HG02885 (cell line): ENCODE results near the gene MYO7A.

Experiments used
- ATAC-seq: cut with Tn5 transposase; IDR thresholded peaks from one replicate; pipeline ENCODE4 v1.9.1; 2021; ENCODE audit warnings: mild to moderate bottlenecking; ENCODE audit not compliant: unreplicated experiment, poor library complexity

Gene MYO7A

GRCh38 chr11:77195071-77195755 lies 67.2 kb downstream of the MYO7A start:
- no peak for ATAC-seq

GRCh38 chr11:77196961-77197360 lies 68.9 kb downstream of the MYO7A start:
- ATAC-seq = no peak

GRCh38 chr11:77197626-77198320 lies 69.7 kb downstream of the MYO7A start:
- ATAC-seq = no peak

GRCh38 chr11:77198440-77198849 lies 70.4 kb downstream of the MYO7A start:
- no peak for ATAC-seq

GRCh38 chr11:77199137-77199745 lies 71.2 kb downstream of the MYO7A start:
- no peak for ATAC-seq

- no peak for ATAC-seq
Observed at GRCh38 chr11:77200351-77201268, 72.6 kb downstream of the MYO7A start.

GRCh38 chr11:77201370-77201769 lies 73.3 kb downstream of the MYO7A start:
- no peak for ATAC-seq

GRCh38 chr11:77201991-77202841 lies 74.2 kb downstream of the MYO7A start:
- ATAC-seq = no peak

GRCh38 chr11:77202941-77203900 lies 75.2 kb downstream of the MYO7A start:
- ATAC-seq = no peak

GRCh38 chr11:77203901-77204753 lies 76.1 kb downstream of the MYO7A start:
- ATAC-seq = no peak

GRCh38 chr11:77204754-77205466 lies 76.9 kb downstream of the MYO7A start:
- no peak for ATAC-seq

- no peak for ATAC-seq
Observed at GRCh38 chr11:77205467-77206263, 77.6 kb downstream of the MYO7A start.

- ATAC-seq = no peak
Observed at GRCh38 chr11:77206264-77207018, 78.4 kb downstream of the MYO7A start.

GRCh38 chr11:77207019-77207485 lies 79.0 kb downstream of the MYO7A start:
- no peak for ATAC-seq

GRCh38 chr11:77207618-77208313 lies 79.7 kb downstream of the MYO7A start:
- no peak for ATAC-seq
